OCI-LY1 (cell line): ENCODE results near the gene DMKN.

Experiments used
- EZH2 ChIP-seq: fragments of 200-600 bp; sonication (generic), shearing (Covaris generic); IDR thresholded peaks from 2 replicates; pipeline ENCODE4 v1.8.0; 2017; ENCODE audit warnings: borderline replicate concordance, mixed run types, mild to moderate bottlenecking, antibody characterized with exemption, low read length, moderate library complexity, mixed read lengths
- TF ChIP-seq, protein P1 (sequence below): fragments of 200-600 bp; sonication (generic), shearing (Covaris generic); IDR thresholded peaks from 2 replicates; pipeline ENCODE4 v1.5.1; 2017; ENCODE audit warnings: mild to moderate bottlenecking, antibody characterized with exemption, low read length, moderate library complexity, mixed read lengths

- TF ChIP-seq, protein P1, sequence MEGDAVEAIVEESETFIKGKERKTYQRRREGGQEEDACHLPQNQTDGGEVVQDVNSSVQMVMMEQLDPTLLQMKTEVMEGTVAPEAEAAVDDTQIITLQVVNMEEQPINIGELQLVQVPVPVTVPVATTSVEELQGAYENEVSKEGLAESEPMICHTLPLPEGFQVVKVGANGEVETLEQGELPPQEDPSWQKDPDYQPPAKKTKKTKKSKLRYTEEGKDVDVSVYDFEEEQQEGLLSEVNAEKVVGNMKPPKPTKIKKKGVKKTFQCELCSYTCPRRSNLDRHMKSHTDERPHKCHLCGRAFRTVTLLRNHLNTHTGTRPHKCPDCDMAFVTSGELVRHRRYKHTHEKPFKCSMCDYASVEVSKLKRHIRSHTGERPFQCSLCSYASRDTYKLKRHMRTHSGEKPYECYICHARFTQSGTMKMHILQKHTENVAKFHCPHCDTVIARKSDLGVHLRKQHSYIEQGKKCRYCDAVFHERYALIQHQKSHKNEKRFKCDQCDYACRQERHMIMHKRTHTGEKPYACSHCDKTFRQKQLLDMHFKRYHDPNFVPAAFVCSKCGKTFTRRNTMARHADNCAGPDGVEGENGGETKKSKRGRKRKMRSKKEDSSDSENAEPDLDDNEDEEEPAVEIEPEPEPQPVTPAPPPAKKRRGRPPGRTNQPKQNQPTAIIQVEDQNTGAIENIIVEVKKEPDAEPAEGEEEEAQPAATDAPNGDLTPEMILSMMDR = no peak
- TF ChIP-seq EZH2 = no peak
These were observed 65.6 kb downstream of the DMKN start, which contains the start of gene FFAR2 for GRCh38 chr19:35447606-35448469.
